Measurements from ENCODE around the gene ST3GAL4. TPM values are rescaled to one million over a fixed set of nuclear protein-coding genes. Genes with fewer than 3 reads are reported as not detected.

ST3GAL4 gene
- total and polyA plus RNA-seq, 2 of the 8 experiments (the other 6 are each of a cell fraction or from before 2014, with no cell fraction given), result 15.6 to 20.0 TPM

DNA sequence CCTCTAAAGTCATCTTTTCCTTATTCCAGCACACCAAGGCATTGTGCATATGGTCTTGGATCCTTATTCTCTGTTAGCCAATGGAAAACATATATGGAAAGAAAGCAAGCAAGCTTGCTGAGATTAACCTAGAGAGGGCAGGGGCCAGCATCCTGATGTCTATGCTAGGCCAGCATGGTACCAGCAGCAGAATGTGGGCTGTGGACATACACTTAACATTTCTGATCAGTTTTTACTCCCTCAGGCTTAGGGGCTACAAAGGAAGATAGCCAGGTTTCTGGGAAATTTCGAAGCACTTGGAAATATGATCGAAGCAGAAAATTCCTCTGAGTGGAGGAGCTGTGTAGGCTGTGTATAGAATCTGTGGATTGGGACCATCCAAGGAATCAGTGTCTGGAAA is 67.0 kb downstream of the ST3GAL4 start:
- no peak overlapping the region for H4K5ac ChIP-seq (ENCODE audit: insufficient read length, low read depth, low read length)
- 89% methylated on average over 2 of the region's 2 CpGs; no CpG with 5 or more reads in 1 of the 2 experiments for WGBS, 2 experiments (ENCODE audit: extremely low coverage in 1 of 2, insufficient coverage in 1 of 2, insufficient read length in 1 of 2, insufficient replicate concordance in 2 of 2, low coverage in 1 of 2, low lambda C conversion rate in 2 of 2, missing lambda C conversion rate in 1 of 2)
- H3K4me2 ChIP-seq (ENCODE audit: insufficient read depth in 1 of 2, low read depth in 2 of 2, low read length in 2 of 2), result no peak overlapping the region
- H3K79me1 ChIP-seq (ENCODE audit: low read depth, low read length), result no peaks in the 10 kb centered on the region
- H3K4ac ChIP-seq (replicated peaks; ENCODE audit: insufficient read length, low read depth, low read length), result no peak overlapping the region
- no peak overlapping the region for H2BK20ac ChIP-seq (ENCODE audit: low read length)
- H3K23ac ChIP-seq (ENCODE audit: insufficient read length), result no peak overlapping the region
- H2BK5ac ChIP-seq (ENCODE audit: low read depth, low read length), result no peak overlapping the region
- no peak overlapping the region for H3K14ac ChIP-seq (ENCODE audit: insufficient read length)
- H3K27me3 ChIP-seq (replicated peaks in 1 of 4; ENCODE audit: control insufficient read depth in 3 of 4, extremely low read depth in 1 of 4, insufficient read depth in 3 of 4, low read length in 3 of 4), result no peaks in the 10 kb centered on the region
- H3K36me3 ChIP-seq (ENCODE audit: control insufficient read depth in 2 of 4, insufficient read depth in 4 of 4, low read length in 3 of 4), result no peaks in the 10 kb centered on the region
- no peak overlapping the region for H4K91ac ChIP-seq (replicated peaks; ENCODE audit: insufficient read length, low read length)
- no peaks in the 10 kb centered on the region for H3K79me2 ChIP-seq (ENCODE audit: control insufficient read depth in 1 of 2, insufficient read depth in 2 of 2, low read length in 2 of 2)
- H2BK15ac ChIP-seq (ENCODE audit: low read length), result no peak overlapping the region
- H3K56ac ChIP-seq (replicated peaks; ENCODE audit: insufficient read length, low read depth, low read length), result no peak overlapping the region
- H2BK12ac ChIP-seq (ENCODE audit: low read depth, low read length), result no peak overlapping the region
- FAIRE-seq (no peak), DNase-seq (ENCODE audit: low read depth in 1 of 2, low spot score in 2 of 2) (no peak)
- ChIA-PET POLR2A (ENCODE audit: partially characterized antibody) (interaction anchor here (0.7 to 1.8 kb wide), 3 partner anchors 9 to 119 kb away, joined by 3 to 6 read pairs (median 3); partner anchors contain the start of gene DCPS), CTCF (ENCODE audit: partially characterized antibody) (interaction anchor here (1.2 to 4.8 kb wide), 4 partner anchors 11 to 112 kb away, joined by 3 to 20 read pairs (median 8); no protein-coding TSS in a partner anchor)
- no peak overlapping the region for H3K9ac ChIP-seq (replicated peaks in 1 of 4; ENCODE audit: extremely low read depth in 1 of 4, low read depth in 3 of 4, low read length in 3 of 4)
- no peak overlapping the region for H3K27ac ChIP-seq (ENCODE audit: low read depth, low read length)
- H3K4me3 ChIP-seq (ENCODE audit: extremely low read depth in 1 of 4, insufficient read depth in 2 of 4, low read depth in 3 of 4, low read length in 4 of 4), result no peak overlapping the region
- no peaks in the 10 kb centered on the region; a peak in 1 of 7 replicates for H3K4me1 ChIP-seq (replicated peaks in 1 of 4; ENCODE audit: control insufficient read depth in 3 of 4, insufficient read depth in 4 of 4, low read length in 3 of 4)
- no peak overlapping the region for H3K18ac ChIP-seq (ENCODE audit: extremely low read depth, low read length)
- no peak overlapping the region for H2AFZ ChIP-seq (ENCODE audit: low read length)
- no peaks in the 10 kb centered on the region for H3K9me3 ChIP-seq (ENCODE audit: insufficient read depth in 2 of 2, low read depth in 1 of 2, low read length in 1 of 2)
- H2AK5ac ChIP-seq (ENCODE audit: low read depth, low read length), result no peak overlapping the region
- H2BK120ac ChIP-seq (replicated peaks; ENCODE audit: low read depth, low read length), result no peak overlapping the region
- H3K23me2 ChIP-seq (ENCODE audit: low read depth, low read length), result no peaks in the 10 kb centered on the region
- TF ChIP-seq BRCA1 (IDR thresholded peaks at IDR 0.05; ENCODE audit: low read depth, low read length) (no peak), TAF1 (IDR thresholded peaks at IDR 0.05; ENCODE audit: low read depth, low read length) (no peak), SP4 (IDR thresholded peaks at IDR 0.05; ENCODE audit: low read length) (no peak), CTBP2 (IDR thresholded peaks at IDR 0.05; ENCODE audit: borderline replicate concordance, insufficient read depth, insufficient read length, low read length) (no peak), SIN3A (conservative IDR thresholded peaks at IDR 0.05 in 1 of 2, IDR thresholded peaks at IDR 0.05 in 1 of 2; ENCODE audit: low read depth in 1 of 2, low read length in 2 of 2) (no peak), SIX5 (IDR thresholded peaks at IDR 0.05; ENCODE audit: low read depth, low read length) (no peak), BCL11A (IDR thresholded peaks at IDR 0.05; ENCODE audit: low read depth in 2 of 2, low read length in 2 of 2) (no peak)
- no peaks in the 10 kb centered on the region for H4K20me1 ChIP-seq (replicated peaks in 1 of 2; ENCODE audit: control insufficient read depth in 1 of 2, insufficient read depth in 2 of 2, low read length in 2 of 2)
- no peak overlapping the region for H4K8ac ChIP-seq (ENCODE audit: extremely low read depth, insufficient read depth, low read length)
